GM12801 (cell line): ENCODE data around the gene SERPINA4.

Experiments
- CTCF ChIP-seq: IDR thresholded peaks from one replicate; pipeline ENCODE4 v1.5.1; 2011; ENCODE audit warnings: control low read depth; ENCODE audit not compliant: insufficient read length; ENCODE audit errors: extremely low read depth

Gene SERPINA4

GRCh38 chr14:94578712-94579111 is 17.5 kb downstream of the SERPINA4 start:
- no peak for TF ChIP-seq CTCF

GRCh38 chr14:94581127-94581999 is 20.1 kb downstream of the SERPINA4 start, which contains the start of gene SERPINA5:
TSS of gene SERPINA5 (plus strand) at chr14:94581426. CDS start at chr14:94587363, 5,937 bp downstream.
- no peak for TF ChIP-seq CTCF

- TF ChIP-seq CTCF: no peak
These were observed 21.0 kb downstream of the SERPINA4 start for GRCh38 chr14:94582199-94582750.

- TF ChIP-seq CTCF: no peak
These were observed 21.6 kb downstream of the SERPINA4 start for GRCh38 chr14:94582851-94583250.

DNA sequence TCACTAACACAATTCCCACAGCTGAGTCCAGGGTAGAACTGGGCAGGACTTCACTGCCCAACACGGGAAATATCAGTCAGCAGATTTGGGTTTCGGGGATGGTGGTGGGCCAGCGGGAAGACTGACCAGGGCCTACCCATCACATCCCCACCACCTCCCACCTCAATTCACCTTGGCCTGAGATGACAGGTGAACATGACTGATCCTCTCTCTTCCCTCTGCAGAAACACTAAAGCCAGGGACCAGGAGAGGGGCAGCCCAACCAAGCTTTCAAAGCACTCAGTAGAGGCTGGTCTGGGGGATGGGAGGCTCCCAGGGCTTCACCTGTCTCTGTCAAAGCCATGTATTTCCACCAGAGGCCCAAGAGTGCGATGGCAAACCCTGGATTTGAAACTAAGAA is 22.3 kb downstream of the SERPINA4 start:
- no peak for TF ChIP-seq CTCF

GRCh38 chr14:94584591-94585280 is 23.5 kb downstream of the SERPINA4 start:
- TF ChIP-seq CTCF: no peak

DNA sequence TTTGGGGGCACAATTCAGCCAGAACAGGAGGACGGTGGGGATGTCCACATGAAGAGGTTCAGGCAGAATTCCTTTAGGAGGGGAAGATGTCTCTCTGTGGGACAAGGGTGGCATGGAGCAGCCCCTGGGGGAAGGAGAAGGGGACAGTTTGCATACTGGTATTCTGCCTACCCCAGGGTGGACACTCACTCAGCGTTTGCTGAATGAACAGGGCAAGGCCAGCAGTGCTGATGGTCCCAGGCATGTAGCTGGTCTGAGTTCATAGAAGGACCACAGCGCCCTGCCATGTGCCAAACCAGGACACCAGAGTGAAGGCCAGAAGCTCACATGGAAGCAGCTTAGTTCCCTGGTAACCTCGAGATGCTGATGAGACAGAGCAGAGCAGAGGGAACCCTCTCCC is 25.4 kb downstream of the SERPINA4 start:
- TF ChIP-seq CTCF: no peak
